Neural progenitor cell (in vitro differentiated cells): ENCODE measurements around the gene CHMP4B. TPM values are rescaled to one million over a fixed set of nuclear protein-coding genes. Genes with fewer than 3 reads are reported as not detected.

ENCODE experiments used
- DNase-seq: peaks from one replicate; pipeline ENCODE4 v3.0.0-alpha.2; 2016; ENCODE audit warnings: low spot score
- H2AFZ ChIP-seq: fragments of 200-600 bp; sonication (generic); replicated peaks from 2 replicates; pipeline ENCODE4 v1.6.1; 2016; ENCODE audit warnings: antibody characterized with exemption
- H3F3A ChIP-seq: fragments of 200-600 bp; sonication (generic); 2 replicates; pipeline ENCODE4 v1.6.1; 2016; ENCODE audit warnings: antibody characterized with exemption, low read depth
- H3K27ac ChIP-seq: fragments of 200-600 bp; sonication (generic); 2 replicates; pipeline ENCODE4 v1.5.1; 2016; ENCODE audit warnings: mild to moderate bottlenecking
- H3K27me3 ChIP-seq: fragments of 200-600 bp; sonication (generic); 2 replicates; pipeline ENCODE4 v1.6.1; 2016; ENCODE audit warnings: mild to moderate bottlenecking, moderate library complexity
- H3K36me3 ChIP-seq: fragments of 200-600 bp; sonication (generic); 2 replicates; pipeline ENCODE4 v1.5.1; 2016
- H3K4me1 ChIP-seq: fragments of 200-600 bp; sonication (generic); 2 replicates; pipeline ENCODE4 v1.6.1; 2016; ENCODE audit warnings: mixed run types
- H3K4me2 ChIP-seq: fragments of 200-600 bp; sonication (generic); 2 replicates; pipeline ENCODE4 v1.6.1; 2016
- H3K4me3 ChIP-seq: fragments of 200-600 bp; sonication (generic); 2 replicates; pipeline ENCODE4 v1.5.1; 2016
- H3K79me2 ChIP-seq: fragments of 200-600 bp; sonication (generic); 2 replicates; pipeline ENCODE4 v1.6.1; 2016; ENCODE audit warnings: low read depth
- H3K9ac ChIP-seq: fragments of 200-600 bp; sonication (generic); 2 replicates; pipeline ENCODE4 v1.6.1; 2016
- H3K9me3 ChIP-seq: fragments of 200-600 bp; sonication (generic); 2 replicates; pipeline ENCODE4 v1.5.1; 2016; ENCODE audit warnings: low read depth
- H4K20me1 ChIP-seq: fragments of 200-600 bp; sonication (generic); 2 replicates; pipeline ENCODE4 v1.6.1; 2016; ENCODE audit warnings: low read depth
- H3K27ac Mint-ChIP-seq: 3 replicates; pipeline ENCODE4 v1.8.0; 2021; ENCODE audit warnings: mixed read lengths
- H3K27me3 Mint-ChIP-seq: 2 replicates; pipeline ENCODE4 v1.8.0; 2022; ENCODE audit warnings: low read depth, mild to moderate bottlenecking, inconsistent platforms, moderate library complexity, mixed read lengths; ENCODE audit not compliant: insufficient read depth
- H3K36me3 Mint-ChIP-seq: 3 replicates; pipeline ENCODE4 v1.8.0; 2021; ENCODE audit warnings: mixed read lengths
- H3K4me1 Mint-ChIP-seq: 3 replicates; pipeline ENCODE4 v1.8.0; 2021; ENCODE audit warnings: mixed read lengths
- H3K4me3 Mint-ChIP-seq: 3 replicates; pipeline ENCODE4 v1.8.0; 2021; ENCODE audit warnings: mild to moderate bottlenecking, moderate library complexity, mixed read lengths
- H3K9me3 Mint-ChIP-seq: 3 replicates; pipeline ENCODE4 v1.8.0; 2020; ENCODE audit warnings: mixed read lengths
- EZH2 ChIP-seq: fragments of 200-600 bp; sonication (generic); IDR thresholded peaks from 2 replicates; pipeline ENCODE4 v1.6.1; 2017; ENCODE audit warnings: antibody characterized with exemption, mild to moderate bottlenecking, moderate library complexity
- EZH2phosphoT487 ChIP-seq: fragments of 200-600 bp; sonication (generic); IDR thresholded peaks from 2 replicates; pipeline ENCODE4 v1.6.1; 2017; ENCODE audit warnings: antibody characterized with exemption
- total RNA-seq: library from RNA; depleted of rRNA; stranded (reverse); fragments of >200 nt; gene quantifications from 2 replicates; pipeline ENCODE4 v1.2.3, GENCODE V29; 2015; ENCODE audit warnings: low replicate concordance
- TF ChIP-seq, protein P1 (sequence below): fragments of 200-600 bp; sonication (generic); IDR thresholded peaks from 2 replicates; pipeline ENCODE4 v1.5.1; 2017; ENCODE audit warnings: antibody characterized with exemption, mild to moderate bottlenecking

CHMP4B gene
- total RNA-seq, 1 donor from 2014 or later, result 40.7 TPM

DNA sequence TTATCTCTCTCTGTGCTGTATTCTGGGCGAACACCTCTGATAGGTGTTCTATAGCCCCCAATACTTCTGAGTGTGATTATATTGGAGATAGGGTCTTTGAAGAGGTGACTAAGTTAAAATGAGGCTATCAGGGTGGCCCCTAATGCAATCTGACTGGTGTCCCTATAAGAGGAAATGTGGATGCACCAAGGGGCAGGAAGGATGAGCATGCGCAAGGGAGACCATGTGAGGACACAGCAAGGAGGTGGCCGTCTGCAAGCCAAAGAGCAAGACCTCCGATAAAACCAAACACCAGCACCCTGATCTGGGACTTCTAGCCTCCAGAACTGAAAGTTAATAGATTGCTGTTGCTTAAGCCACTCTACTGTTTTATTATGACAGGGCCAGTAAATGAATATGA lies 69.2 kb downstream of the CHMP4B start:
- TF ChIP-seq EZH2 (no peak), EZH2phosphoT487 (no peak)
- TF ChIP-seq, protein P1, sequence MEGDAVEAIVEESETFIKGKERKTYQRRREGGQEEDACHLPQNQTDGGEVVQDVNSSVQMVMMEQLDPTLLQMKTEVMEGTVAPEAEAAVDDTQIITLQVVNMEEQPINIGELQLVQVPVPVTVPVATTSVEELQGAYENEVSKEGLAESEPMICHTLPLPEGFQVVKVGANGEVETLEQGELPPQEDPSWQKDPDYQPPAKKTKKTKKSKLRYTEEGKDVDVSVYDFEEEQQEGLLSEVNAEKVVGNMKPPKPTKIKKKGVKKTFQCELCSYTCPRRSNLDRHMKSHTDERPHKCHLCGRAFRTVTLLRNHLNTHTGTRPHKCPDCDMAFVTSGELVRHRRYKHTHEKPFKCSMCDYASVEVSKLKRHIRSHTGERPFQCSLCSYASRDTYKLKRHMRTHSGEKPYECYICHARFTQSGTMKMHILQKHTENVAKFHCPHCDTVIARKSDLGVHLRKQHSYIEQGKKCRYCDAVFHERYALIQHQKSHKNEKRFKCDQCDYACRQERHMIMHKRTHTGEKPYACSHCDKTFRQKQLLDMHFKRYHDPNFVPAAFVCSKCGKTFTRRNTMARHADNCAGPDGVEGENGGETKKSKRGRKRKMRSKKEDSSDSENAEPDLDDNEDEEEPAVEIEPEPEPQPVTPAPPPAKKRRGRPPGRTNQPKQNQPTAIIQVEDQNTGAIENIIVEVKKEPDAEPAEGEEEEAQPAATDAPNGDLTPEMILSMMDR, result no peak
- Mint-ChIP-seq H3K9me3 (peaks cover 20% of the 10 kb centered on the region), H3K4me1 (no peaks in the 10 kb centered on the region), H3K4me3 (no peak overlapping the region), H3K27me3 (no peaks in the 10 kb centered on the region), H3K27ac (no peak overlapping the region), H3K36me3 (no peaks in the 10 kb centered on the region)
- no peaks in the 10 kb centered on the region for H3K36me3 ChIP-seq
- no peaks in the 10 kb centered on the region for H3F3A ChIP-seq
- H3K4me1 ChIP-seq, result no peaks in the 10 kb centered on the region
- H3K9me3 ChIP-seq, result no peaks in the 10 kb centered on the region
- no peaks in the 10 kb centered on the region for H4K20me1 ChIP-seq
- no peaks in the 10 kb centered on the region for H3K79me2 ChIP-seq
- DNase-seq, result no peak
- H3K27me3 ChIP-seq, result no peaks in the 10 kb centered on the region
- no peak overlapping the region for H3K4me2 ChIP-seq
- H3K4me3 ChIP-seq, result no peak overlapping the region
- H2AFZ ChIP-seq, result no peak overlapping the region
- no peak overlapping the region for H3K27ac ChIP-seq
- H3K9ac ChIP-seq, result no peak overlapping the region

DNA sequence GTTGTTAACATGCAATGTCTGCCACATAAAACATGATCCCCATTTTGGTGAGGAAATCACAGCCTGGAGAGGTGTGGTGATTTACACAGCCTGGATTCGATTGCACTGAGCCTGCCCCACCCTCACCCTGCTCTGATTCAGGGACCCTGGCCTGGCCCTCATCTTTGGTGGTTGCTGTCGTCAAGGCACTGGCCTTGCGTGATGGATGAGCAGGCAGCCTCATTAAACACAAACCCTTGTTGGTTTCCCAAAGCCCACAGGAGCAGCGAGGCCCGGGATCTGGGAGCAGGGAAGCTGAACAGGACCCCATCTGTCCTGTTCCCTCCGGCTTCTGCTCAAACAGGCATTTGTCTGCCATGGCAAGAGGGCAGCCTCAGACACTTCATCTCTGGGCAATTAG lies 70.8 kb downstream of the CHMP4B start:
- H3K27ac Mint-ChIP-seq, result no peak overlapping the region
- Histone ChIP-seq H2AFZ (peak overlapping the region; percentile 57), H3K4me3 (no peak overlapping the region), H3K9me3 (no peaks in the 10 kb centered on the region), H3K36me3 (no peaks in the 10 kb centered on the region), H4K20me1 (no peaks in the 10 kb centered on the region), H3K27ac (no peak overlapping the region), H3K79me2 (no peaks in the 10 kb centered on the region), H3K27me3 (no peaks in the 10 kb centered on the region), H3F3A (no peaks in the 10 kb centered on the region), H3K4me2 (no peak overlapping the region), H3K9ac (no peak overlapping the region), H3K4me1 (no peaks in the 10 kb centered on the region)
- TF ChIP-seq EZH2, result no peak
- TF ChIP-seq EZH2phosphoT487, result no peak
- TF ChIP-seq, protein P1, result no peak
- peaks cover 20% of the 10 kb centered on the region for H3K9me3 Mint-ChIP-seq
- H3K27me3 Mint-ChIP-seq, result no peaks in the 10 kb centered on the region
- H3K4me1 Mint-ChIP-seq, result peaks cover 4% of the 10 kb centered on the region
- H3K4me3 Mint-ChIP-seq, result no peak overlapping the region
- H3K36me3 Mint-ChIP-seq, result no peaks in the 10 kb centered on the region
- DNase-seq, result no peak

DNA sequence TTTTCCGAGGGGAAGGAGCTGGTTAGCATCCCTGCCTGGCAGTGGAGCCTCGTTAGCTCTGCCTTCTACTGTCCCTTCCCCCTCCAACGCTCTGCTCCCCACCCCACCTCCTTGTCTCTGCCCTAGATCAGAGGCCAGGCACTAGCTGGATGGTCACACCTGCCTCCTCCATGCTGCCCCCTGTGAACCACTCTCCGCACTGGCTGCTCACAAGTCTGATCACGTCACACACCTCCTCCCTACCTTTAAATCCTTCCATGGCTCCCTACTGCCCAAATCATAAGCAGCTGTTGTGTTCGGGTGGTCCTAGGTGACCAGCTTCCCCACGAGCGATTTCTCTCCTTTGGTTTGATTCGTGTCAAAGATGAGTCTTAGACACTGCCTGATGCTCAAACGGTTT lies 71.3 kb downstream of the CHMP4B start:
- no peaks in the 10 kb centered on the region for H3K4me1 ChIP-seq
- Mint-ChIP-seq H3K27me3 (no peaks in the 10 kb centered on the region), H3K27ac (no peak overlapping the region), H3K4me3 (no peak overlapping the region), H3K9me3 (peaks cover 20% of the 10 kb centered on the region), H3K36me3 (no peaks in the 10 kb centered on the region), H3K4me1 (peaks cover 4% of the 10 kb centered on the region)
- TF ChIP-seq, protein P1, result no peak
- no peak for TF ChIP-seq EZH2
- TF ChIP-seq EZH2phosphoT487, result no peak
- H3F3A ChIP-seq, result no peaks in the 10 kb centered on the region
- peak overlapping the region; percentile 57 for H2AFZ ChIP-seq
- no peak overlapping the region for H3K4me2 ChIP-seq
- H4K20me1 ChIP-seq, result no peaks in the 10 kb centered on the region
- no peak overlapping the region for H3K9ac ChIP-seq
- no peaks in the 10 kb centered on the region for H3K27me3 ChIP-seq
- no peak overlapping the region for H3K27ac ChIP-seq
- no peaks in the 10 kb centered on the region for H3K79me2 ChIP-seq
- H3K9me3 ChIP-seq, result no peaks in the 10 kb centered on the region
- no peaks in the 10 kb centered on the region for H3K36me3 ChIP-seq
- H3K4me3 ChIP-seq, result no peak overlapping the region
- DNase-seq, result no peak
